DOHH2 (cell line): ENCODE data around the gene JDP2.

Experiments used
- EZH2phosphoT487 ChIP-seq: fragments of 200-600 bp; sonication (generic); IDR thresholded peaks from 2 replicates; pipeline ENCODE4 v1.6.1; 2017; ENCODE audit warnings: borderline replicate concordance, mild to moderate bottlenecking, antibody characterized with exemption, low read length, moderate library complexity, mixed read lengths
- TF ChIP-seq, protein P1 (sequence below): fragments of 200-600 bp; sonication (generic); IDR thresholded peaks from one replicate; pipeline ENCODE4 v1.5.1; 2014; ENCODE audit warnings: antibody characterized with exemption, mild to moderate bottlenecking, low read depth, low read length; ENCODE audit not compliant: poor library complexity, severe bottlenecking

GRCh38 chr14:75518625-75519024 is 90.8 kb downstream of the JDP2 start:
- TF ChIP-seq, protein P1, sequence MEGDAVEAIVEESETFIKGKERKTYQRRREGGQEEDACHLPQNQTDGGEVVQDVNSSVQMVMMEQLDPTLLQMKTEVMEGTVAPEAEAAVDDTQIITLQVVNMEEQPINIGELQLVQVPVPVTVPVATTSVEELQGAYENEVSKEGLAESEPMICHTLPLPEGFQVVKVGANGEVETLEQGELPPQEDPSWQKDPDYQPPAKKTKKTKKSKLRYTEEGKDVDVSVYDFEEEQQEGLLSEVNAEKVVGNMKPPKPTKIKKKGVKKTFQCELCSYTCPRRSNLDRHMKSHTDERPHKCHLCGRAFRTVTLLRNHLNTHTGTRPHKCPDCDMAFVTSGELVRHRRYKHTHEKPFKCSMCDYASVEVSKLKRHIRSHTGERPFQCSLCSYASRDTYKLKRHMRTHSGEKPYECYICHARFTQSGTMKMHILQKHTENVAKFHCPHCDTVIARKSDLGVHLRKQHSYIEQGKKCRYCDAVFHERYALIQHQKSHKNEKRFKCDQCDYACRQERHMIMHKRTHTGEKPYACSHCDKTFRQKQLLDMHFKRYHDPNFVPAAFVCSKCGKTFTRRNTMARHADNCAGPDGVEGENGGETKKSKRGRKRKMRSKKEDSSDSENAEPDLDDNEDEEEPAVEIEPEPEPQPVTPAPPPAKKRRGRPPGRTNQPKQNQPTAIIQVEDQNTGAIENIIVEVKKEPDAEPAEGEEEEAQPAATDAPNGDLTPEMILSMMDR, result peak; percentile 79
- TF ChIP-seq EZH2phosphoT487, result no peak
